Measurements from ENCODE around the gene TYR.
A peak's percentile ranks its signal among the peaks of the same experiment; 100 is the strongest.
"Not testable (repeated sequence)": the region's sequence is repeated elsewhere in the genome, so short reads cannot be mapped to it uniquely, and the experiment has no call there.

- TF ChIP-seq CTCF (IDR thresholded peaks at IDR 0.05) = peak in 5 of 7 experiments; percentile 7 to 40 (median 35)
- not testable (repeated sequence) for TF ChIP-seq POLR2A (IDR thresholded peaks at IDR 0.05)
These were observed 156.0 kb downstream of the TYR start for GRCh38 chr11:89333704-89334103.

Data from body of pancreas (tissue), 4 donors.